Thyroid gland (tissue), 4 donors: ENCODE data around the gene TAB2.

Experiments
- POLR2A ChIP-seq, 2 donors: fragments of 450-650 bp; IDR thresholded peaks; one replicate each; pipeline ENCODE4 v1.6.1; 2017; ENCODE audit warnings: antibody characterized with exemption in 2 of 2, mild to moderate bottlenecking in 2 of 2, moderate library complexity in 1 of 2
- TF ChIP-seq, protein P1 (sequence below), 6 experiments: fragments of 200-600 bp in 3 of 6; fragments of 450-650 bp in 3 of 6; sonication (generic) in 3 of 6; IDR thresholded peaks; one replicate each; pipeline ENCODE4 v1.5.1; 2016 to 2019; ENCODE audit warnings: antibody characterized with exemption in 6 of 6, mild to moderate bottlenecking in 2 of 6, inconsistent platforms in 1 of 6, moderate library complexity in 1 of 6

DNA sequence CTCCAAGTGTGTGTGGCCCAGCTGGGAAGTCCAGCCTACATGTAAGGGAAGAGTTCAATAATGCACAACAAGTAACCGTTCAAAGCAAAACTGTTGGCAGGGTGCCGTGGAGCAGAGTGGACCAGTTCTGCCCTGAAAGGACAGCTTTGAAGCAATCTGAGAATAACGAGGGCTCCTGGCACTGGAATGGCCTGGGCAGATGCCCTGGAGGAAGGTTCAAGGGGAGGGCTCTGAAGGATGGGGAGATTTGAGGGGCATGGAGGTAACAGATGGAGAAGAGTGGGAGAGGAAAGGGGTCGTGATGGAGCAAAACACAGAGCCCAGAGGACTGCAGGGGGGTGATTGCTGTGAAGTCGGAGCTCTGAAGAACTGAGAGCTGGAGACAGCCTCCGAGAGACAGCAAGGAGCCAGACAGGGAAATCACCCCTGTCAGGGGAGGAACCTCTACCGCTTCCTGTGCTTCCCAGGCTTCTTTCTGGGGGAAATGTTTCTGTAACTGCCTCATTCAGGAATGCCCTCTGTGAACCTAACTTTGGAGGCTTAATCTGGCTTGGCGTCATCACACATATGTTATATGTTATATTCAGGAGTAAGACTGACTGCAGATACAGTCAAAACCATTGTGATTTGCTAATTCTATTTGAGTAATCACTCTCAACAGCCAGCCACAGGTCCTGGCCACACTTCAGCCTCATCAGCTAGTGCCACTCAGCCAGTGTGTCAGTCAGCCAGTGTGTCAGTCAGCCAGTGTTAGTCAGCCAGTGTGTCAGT, 126.1 kb downstream of the TAB2 start:
- TF ChIP-seq, protein P1, sequence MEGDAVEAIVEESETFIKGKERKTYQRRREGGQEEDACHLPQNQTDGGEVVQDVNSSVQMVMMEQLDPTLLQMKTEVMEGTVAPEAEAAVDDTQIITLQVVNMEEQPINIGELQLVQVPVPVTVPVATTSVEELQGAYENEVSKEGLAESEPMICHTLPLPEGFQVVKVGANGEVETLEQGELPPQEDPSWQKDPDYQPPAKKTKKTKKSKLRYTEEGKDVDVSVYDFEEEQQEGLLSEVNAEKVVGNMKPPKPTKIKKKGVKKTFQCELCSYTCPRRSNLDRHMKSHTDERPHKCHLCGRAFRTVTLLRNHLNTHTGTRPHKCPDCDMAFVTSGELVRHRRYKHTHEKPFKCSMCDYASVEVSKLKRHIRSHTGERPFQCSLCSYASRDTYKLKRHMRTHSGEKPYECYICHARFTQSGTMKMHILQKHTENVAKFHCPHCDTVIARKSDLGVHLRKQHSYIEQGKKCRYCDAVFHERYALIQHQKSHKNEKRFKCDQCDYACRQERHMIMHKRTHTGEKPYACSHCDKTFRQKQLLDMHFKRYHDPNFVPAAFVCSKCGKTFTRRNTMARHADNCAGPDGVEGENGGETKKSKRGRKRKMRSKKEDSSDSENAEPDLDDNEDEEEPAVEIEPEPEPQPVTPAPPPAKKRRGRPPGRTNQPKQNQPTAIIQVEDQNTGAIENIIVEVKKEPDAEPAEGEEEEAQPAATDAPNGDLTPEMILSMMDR (IDR thresholded peaks at IDR 0.05), result no peak
- no peak for TF ChIP-seq POLR2A (IDR thresholded peaks at IDR 0.05)
